Mononuclear cell (primary cell): ENCODE results near the gene SLC16A7. TPM values are rescaled to one million over a fixed set of nuclear protein-coding genes. Genes with fewer than 3 reads are reported as not detected.
"Not testable (repeated sequence)": the region's sequence is repeated elsewhere in the genome, so short reads cannot be mapped to it uniquely, and the experiment has no call there.

Experiments
- H3K27me3 ChIP-seq: 2 replicates; pipeline ENCODE4 v1.6.0; 2011; ENCODE audit warnings: low read length, control low read depth; ENCODE audit not compliant: insufficient read depth
- H3K4me1 ChIP-seq: 2 replicates; pipeline ENCODE4 v1.5.1; 2011; ENCODE audit warnings: mild to moderate bottlenecking, low read length, control low read depth; ENCODE audit not compliant: insufficient read depth
- H3K4me3 ChIP-seq: 2 replicates; pipeline ENCODE4 v1.5.1; 2011; ENCODE audit warnings: mild to moderate bottlenecking, low read length, moderate library complexity
- H3K9me3 ChIP-seq: 2 replicates; pipeline ENCODE4 v1.5.1; 2011; ENCODE audit warnings: low read depth, mild to moderate bottlenecking, control low read depth, low read length
- total RNA-seq: library from RNA; depleted of rRNA; stranded (reverse); fragments of >200 nt; gene quantifications from one replicate; pipeline ENCODE4 v1.2.3, GENCODE V29; 2012

SLC16A7 gene
- total RNA-seq, 1 donor = 28.5 TPM

- Histone ChIP-seq H3K4me3 (no peak overlapping the region), H3K4me1 (peaks cover 18% of the 10 kb centered on the region), H3K27me3 (no peaks in the 10 kb centered on the region), H3K9me3 (no peaks in the 10 kb centered on the region)
These were observed 7.9 kb downstream of the SLC16A7 start for GRCh38 chr12:59603754-59604153.

DNA sequence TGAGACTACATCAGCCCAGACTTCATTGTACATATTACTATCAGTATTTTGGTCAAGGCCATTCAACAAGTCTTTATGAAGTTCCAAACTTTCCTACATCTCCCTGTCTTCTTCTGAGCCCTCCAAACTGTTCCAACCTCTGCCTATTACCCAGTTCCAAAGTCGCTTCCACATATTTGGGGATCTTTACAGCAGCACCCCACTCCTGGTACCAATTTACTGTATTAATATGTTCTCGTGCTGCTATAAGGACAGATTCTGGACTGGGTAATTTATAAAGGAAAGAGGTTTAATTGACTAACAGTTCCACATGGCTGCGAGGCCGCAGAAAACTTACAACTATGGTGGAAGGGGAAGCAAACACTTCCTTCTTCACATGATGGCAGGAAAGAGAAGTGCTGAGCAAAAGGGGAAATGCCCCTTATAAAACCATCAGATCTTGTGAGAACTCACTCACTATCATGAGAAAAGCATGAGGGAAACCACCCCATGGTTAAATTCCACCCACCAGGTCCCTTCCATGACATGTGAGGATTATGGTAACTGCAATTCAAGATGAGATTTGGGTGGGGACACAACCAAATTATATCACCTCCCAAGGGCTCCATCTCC is 17.1 kb downstream of the SLC16A7 start:
- H3K9me3 ChIP-seq = peaks cover 40% of the 10 kb centered on the region
- not testable (repeated sequence) for H3K4me3 ChIP-seq, H3K4me1 ChIP-seq, H3K27me3 ChIP-seq

GRCh38 chr12:59615392-59616165 is 19.8 kb downstream of the SLC16A7 start:
- peaks cover 29% of the 10 kb centered on the region for H3K9me3 ChIP-seq
- H3K4me3 ChIP-seq = no peak overlapping the region
- H3K27me3 ChIP-seq = no peaks in the 10 kb centered on the region
- H3K4me1 ChIP-seq = peaks cover 13% of the 10 kb centered on the region

DNA sequence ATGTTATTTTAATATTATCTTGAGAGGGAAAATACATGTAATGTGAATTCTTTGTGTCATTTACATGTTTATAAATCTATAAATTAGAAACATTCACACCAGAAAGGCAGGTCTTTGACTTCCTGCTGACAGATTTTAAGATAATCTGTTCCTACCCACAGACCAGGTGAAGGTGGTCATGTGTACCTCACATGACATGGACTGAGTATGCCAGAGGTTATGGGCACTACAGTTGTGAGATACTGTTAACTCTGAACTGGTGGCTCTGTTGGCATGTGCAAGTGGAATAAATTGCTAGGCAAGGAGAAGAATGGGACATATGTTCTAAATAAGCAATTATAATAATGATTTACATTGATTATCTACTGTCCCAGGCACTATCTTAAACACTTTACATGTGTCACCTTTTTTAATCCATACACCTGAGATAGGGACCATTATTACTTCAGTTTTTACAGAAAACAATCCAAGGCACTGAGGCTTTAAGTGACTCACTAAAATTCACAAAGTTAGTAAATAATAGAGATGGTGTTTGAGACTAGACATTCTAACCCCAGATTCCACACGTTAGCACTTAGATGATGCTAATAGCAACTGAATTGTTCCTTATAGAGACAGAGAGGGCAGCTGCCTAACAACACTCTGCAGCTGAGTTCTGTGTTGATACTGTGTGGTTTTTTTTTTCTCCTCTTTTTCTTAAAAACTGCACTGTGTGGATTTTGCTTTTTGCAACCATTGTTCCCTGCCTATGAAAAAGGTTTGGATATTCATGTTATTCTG is 23.8 kb downstream of the SLC16A7 start:
- Histone ChIP-seq H3K9me3 (no peaks in the 10 kb centered on the region), H3K4me1 (peaks cover 21% of the 10 kb centered on the region), H3K27me3 (no peaks in the 10 kb centered on the region), H3K4me3 (no peak overlapping the region)

GRCh38 chr12:59620326-59620725 is 24.5 kb downstream of the SLC16A7 start:
- no peaks in the 10 kb centered on the region for H3K9me3 ChIP-seq
- no peaks in the 10 kb centered on the region for H3K27me3 ChIP-seq
- H3K4me3 ChIP-seq = no peak overlapping the region
- H3K4me1 ChIP-seq = peaks cover 21% of the 10 kb centered on the region

GRCh38 chr12:59624732-59625460 is 29.1 kb downstream of the SLC16A7 start:
- H3K4me1 ChIP-seq = peaks cover 14% of the 10 kb centered on the region
- H3K27me3 ChIP-seq = no peaks in the 10 kb centered on the region
- no peak overlapping the region for H3K4me3 ChIP-seq
- no peaks in the 10 kb centered on the region for H3K9me3 ChIP-seq

GRCh38 chr12:59626382-59626781 is 30.6 kb downstream of the SLC16A7 start:
- no peaks in the 10 kb centered on the region for H3K9me3 ChIP-seq
- no peaks in the 10 kb centered on the region for H3K4me1 ChIP-seq
- H3K4me3 ChIP-seq = no peak overlapping the region
- H3K27me3 ChIP-seq = no peaks in the 10 kb centered on the region

GRCh38 chr12:59627582-59627981 is 31.8 kb downstream of the SLC16A7 start:
- H3K4me3 ChIP-seq = no peak overlapping the region
- H3K27me3 ChIP-seq = no peaks in the 10 kb centered on the region
- H3K4me1 ChIP-seq = no peaks in the 10 kb centered on the region
- H3K9me3 ChIP-seq = no peaks in the 10 kb centered on the region

DNA sequence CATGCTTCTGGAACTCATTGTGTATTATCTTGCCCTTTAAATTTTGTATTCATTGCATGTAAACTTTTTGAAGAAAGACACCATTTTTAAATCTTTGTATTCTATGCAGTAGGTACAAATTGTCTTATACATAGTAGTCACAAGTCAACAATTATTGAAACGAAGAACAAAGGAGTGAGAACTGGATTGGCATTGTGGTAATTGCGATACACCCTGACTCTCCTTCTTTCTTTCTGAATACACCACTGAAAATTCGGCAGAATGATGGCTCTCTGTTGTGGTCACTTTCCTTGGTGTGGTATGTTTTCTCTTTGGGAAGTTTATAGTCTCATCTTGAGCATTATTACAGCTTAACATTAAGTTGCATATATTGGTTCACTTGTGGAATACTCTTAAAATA is 34.1 kb downstream of the SLC16A7 start:
- H3K4me3 ChIP-seq = no peak overlapping the region
- H3K27me3 ChIP-seq = no peaks in the 10 kb centered on the region
- no peaks in the 10 kb centered on the region for H3K9me3 ChIP-seq
- H3K4me1 ChIP-seq = peaks cover 3% of the 10 kb centered on the region

DNA sequence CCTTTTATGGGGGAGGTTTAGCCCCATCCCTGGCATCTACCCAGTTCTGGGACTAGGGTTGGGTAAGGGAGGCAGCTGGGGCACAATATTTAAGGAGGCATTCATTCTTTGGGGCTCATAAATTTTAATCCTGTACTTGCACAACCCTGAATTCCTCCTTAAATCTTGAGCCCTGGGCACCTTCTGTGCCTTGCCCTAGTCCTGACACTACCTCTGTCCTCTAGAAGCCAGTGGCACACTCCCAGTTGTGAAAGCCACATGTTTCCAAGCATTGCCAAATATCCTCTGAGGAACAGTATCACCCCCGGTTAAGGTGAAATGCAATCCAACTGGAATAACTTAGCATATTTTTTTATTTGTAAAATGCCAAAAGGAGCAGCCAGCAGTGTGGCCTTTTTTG is 36.6 kb downstream of the SLC16A7 start:
- peaks cover 3% of the 10 kb centered on the region for H3K4me1 ChIP-seq
- H3K9me3 ChIP-seq = no peaks in the 10 kb centered on the region
- no peak overlapping the region for H3K4me3 ChIP-seq
- no peaks in the 10 kb centered on the region for H3K27me3 ChIP-seq

DNA sequence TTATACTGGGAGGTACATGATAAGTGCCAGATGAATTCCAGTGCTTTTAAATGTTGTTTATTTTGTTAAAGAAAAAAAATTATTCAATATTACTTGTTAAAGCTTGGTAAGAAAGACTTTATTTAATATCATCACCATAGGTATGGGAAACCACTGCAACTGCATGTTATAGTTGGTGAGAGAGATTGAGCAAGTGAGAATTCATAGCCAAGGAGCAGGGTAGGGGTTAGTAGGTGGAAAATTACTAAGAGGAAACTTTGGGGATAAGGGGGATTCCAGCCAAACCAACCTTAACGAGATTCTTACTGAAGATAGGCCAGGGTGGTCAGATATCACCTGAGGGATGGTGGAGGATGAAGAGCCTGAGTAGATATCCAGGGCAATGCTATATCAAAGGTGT is 38.4 kb downstream of the SLC16A7 start:
- Histone ChIP-seq H3K9me3 (no peaks in the 10 kb centered on the region), H3K27me3 (no peaks in the 10 kb centered on the region), H3K4me1 (peaks cover 3% of the 10 kb centered on the region), H3K4me3 (no peak overlapping the region)

DNA sequence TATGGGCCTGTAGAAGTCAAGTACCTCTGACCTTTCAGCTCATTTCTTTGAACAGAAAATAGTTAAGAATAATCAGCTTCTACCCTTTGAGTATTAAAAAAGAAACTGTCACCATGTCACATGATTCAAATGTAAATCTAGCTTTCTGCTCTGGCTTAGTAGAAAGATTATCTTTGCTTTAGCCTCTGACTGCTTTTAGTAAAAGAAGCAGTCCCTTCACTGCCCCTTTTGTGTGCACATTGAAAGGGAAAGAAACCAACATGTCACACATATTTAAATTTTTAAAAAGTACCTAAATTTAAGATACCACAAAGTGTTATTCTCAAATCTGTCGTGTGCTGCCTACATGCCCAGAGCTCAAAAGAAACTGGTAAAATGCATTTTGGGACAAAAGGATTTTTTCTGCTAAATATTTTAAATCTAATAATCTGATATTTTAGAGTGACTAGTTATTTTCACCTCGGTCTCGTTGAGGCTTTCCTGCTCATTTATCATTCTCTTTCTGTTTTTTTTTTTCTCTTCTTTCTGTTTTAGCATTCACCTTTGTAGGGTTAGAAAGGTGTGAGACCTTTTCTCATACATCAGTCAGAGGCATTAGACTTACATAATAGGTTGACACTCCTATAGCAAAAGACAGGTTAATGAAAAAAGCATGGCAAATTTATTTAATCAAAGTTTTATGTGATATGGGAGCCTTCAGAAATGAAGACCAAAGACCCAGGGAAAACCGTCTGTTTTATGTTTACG is 41.3 kb downstream of the SLC16A7 start:
- Histone ChIP-seq H3K4me1 (peaks cover 3% of the 10 kb centered on the region), H3K4me3 (no peak overlapping the region), H3K27me3 (no peaks in the 10 kb centered on the region), H3K9me3 (no peaks in the 10 kb centered on the region)

- H3K9me3 ChIP-seq = no peaks in the 10 kb centered on the region
- no peaks in the 10 kb centered on the region for H3K27me3 ChIP-seq
- H3K4me1 ChIP-seq = peaks cover 3% of the 10 kb centered on the region
- no peak overlapping the region for H3K4me3 ChIP-seq
These were observed 41.9 kb downstream of the SLC16A7 start for GRCh38 chr12:59637692-59638070.

GRCh38 chr12:59643550-59643949 is 47.7 kb downstream of the SLC16A7 start:
- H3K27me3 ChIP-seq = no peaks in the 10 kb centered on the region
- H3K4me3 ChIP-seq = no peak overlapping the region
- H3K9me3 ChIP-seq = no peaks in the 10 kb centered on the region
- H3K4me1 ChIP-seq = no peaks in the 10 kb centered on the region
